A549 (cell line): Measurements from ENCODE around the gene PRAME.

ENCODE experiments used
- EP300 ChIP-seq, 2 experiments: fragments of >200 bp; sonication (Bioruptor Twin); formaldehyde crosslinking; IDR thresholded peaks; 2 replicates in 1 of 2; 3 replicates in 1 of 2; pipeline ENCODE4 v1.6.1; 2016 to 2017
- FOSL2 ChIP-seq, 2 experiments: fragments of 450-650 bp in 1 of 2; fragments of >200 bp in 1 of 2; sonication (Bioruptor Twin) in 1 of 2; formaldehyde crosslinking; IDR thresholded peaks; 2 replicates each; pipeline versions ENCODE4 v1.5.0 to v1.6.1; 2016 to 2020; ENCODE audit warnings: mild to moderate bottlenecking in 1 of 2, moderate library complexity in 1 of 2
- JUN ChIP-seq, 2 experiments: fragments of >200 bp; sonication (Bioruptor Twin); formaldehyde crosslinking; IDR thresholded peaks; 2 replicates in 1 of 2; 3 replicates in 1 of 2; pipeline ENCODE4 v1.6.1; 2016 to 2017
- KDM1A ChIP-seq: fragments of 200-600 bp; sonication (generic); IDR thresholded peaks from 2 replicates; pipeline ENCODE4 v1.6.1; 2016; ENCODE audit warnings: low read depth, mild to moderate bottlenecking
- NR3C1 ChIP-seq: fragments of >200 bp; sonication (Bioruptor Twin); formaldehyde crosslinking; IDR thresholded peaks from 3 replicates; pipeline ENCODE4 v1.6.1; 2017
- PHF8 ChIP-seq: fragments of 200-600 bp; sonication (generic); IDR thresholded peaks from 2 replicates; pipeline ENCODE4 v1.6.1; 2016; ENCODE audit warnings: low read depth, mild to moderate bottlenecking, antibody characterized with exemption, moderate library complexity, borderline replicate concordance
- POLR2A ChIP-seq: IDR thresholded peaks from 2 replicates; pipeline ENCODE4 v1.6.1; 2012; ENCODE audit warnings: mild to moderate bottlenecking, low read length
- RFX5 ChIP-seq: fragments of 450-650 bp; IDR thresholded peaks from 2 replicates; pipeline ENCODE4 v1.7.1; 2014; ENCODE audit warnings: antibody characterized with exemption, mild to moderate bottlenecking, moderate library complexity
- TF ChIP-seq, protein P1 (sequence below): fragments of >200 bp; sonication (Bioruptor Twin); formaldehyde crosslinking; IDR thresholded peaks from 3 replicates; pipeline ENCODE4 v1.5.1; 2016
- TF ChIP-seq, protein P2 (sequence below): fragments of 450-650 bp; IDR thresholded peaks from 2 replicates; pipeline ENCODE4 v1.6.1; 2014; ENCODE audit warnings: antibody characterized with exemption

DNA sequence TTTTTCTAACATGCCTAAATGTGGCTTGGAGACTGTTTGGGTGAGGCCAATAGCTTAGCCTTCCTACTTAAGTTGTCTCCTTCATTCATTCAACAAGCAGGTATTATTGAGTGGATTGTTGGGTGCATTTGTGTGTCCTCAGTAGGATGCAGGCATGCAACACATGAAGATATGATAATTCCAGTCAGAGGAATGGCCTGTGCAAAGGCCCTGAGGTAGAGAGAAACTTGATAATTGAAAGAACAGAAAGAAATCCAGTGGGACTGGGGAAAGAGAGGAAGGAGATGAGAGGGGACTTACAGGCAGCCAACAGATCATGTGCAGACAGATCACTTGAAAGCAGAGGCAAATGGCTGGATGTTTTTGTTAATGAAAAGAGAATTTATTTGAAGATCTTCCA, 15.3 kb upstream of the PRAME start:
- TF ChIP-seq, protein P1, sequence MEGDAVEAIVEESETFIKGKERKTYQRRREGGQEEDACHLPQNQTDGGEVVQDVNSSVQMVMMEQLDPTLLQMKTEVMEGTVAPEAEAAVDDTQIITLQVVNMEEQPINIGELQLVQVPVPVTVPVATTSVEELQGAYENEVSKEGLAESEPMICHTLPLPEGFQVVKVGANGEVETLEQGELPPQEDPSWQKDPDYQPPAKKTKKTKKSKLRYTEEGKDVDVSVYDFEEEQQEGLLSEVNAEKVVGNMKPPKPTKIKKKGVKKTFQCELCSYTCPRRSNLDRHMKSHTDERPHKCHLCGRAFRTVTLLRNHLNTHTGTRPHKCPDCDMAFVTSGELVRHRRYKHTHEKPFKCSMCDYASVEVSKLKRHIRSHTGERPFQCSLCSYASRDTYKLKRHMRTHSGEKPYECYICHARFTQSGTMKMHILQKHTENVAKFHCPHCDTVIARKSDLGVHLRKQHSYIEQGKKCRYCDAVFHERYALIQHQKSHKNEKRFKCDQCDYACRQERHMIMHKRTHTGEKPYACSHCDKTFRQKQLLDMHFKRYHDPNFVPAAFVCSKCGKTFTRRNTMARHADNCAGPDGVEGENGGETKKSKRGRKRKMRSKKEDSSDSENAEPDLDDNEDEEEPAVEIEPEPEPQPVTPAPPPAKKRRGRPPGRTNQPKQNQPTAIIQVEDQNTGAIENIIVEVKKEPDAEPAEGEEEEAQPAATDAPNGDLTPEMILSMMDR, result no peak
- TF ChIP-seq EP300 (IDR thresholded peaks at IDR 0.05) (no peak), NR3C1 (no peak), POLR2A (no peak), JUN (IDR thresholded peaks at IDR 0.05) (no peak), RFX5 (no peak), KDM1A (no peak), FOSL2 (IDR thresholded peaks at IDR 0.05) (no peak), FOSL2 (CRISPR knock-in tag; IDR thresholded peaks at IDR 0.05) (no peak), PHF8 (no peak)
- TF ChIP-seq, protein P2, sequence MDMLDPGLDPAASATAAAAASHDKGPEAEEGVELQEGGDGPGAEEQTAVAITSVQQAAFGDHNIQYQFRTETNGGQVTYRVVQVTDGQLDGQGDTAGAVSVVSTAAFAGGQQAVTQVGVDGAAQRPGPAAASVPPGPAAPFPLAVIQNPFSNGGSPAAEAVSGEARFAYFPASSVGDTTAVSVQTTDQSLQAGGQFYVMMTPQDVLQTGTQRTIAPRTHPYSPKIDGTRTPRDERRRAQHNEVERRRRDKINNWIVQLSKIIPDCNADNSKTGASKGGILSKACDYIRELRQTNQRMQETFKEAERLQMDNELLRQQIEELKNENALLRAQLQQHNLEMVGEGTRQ, result no peak
